ENCODE results near the gene PAQR8. TPM values are rescaled to one million over a fixed set of nuclear protein-coding genes. Genes with fewer than 3 reads are reported as not detected.
A peak's percentile ranks its signal among the peaks of the same experiment; 100 is the strongest.

Gene PAQR8
- total and polyA plus RNA-seq, 8 donors, result 4.0 to 46.1 (median 15.7) TPM

GRCh38 chr6:52356017-52356416 lies 5.9 kb upstream of the PAQR8 start:
- Histone ChIP-seq H3K4me1 (peaks cover 5 to 34% (median 20%) of the 10 kb centered on the region in 4 donors), H3K9me3 (no peaks in the 10 kb centered on the region), H3K27me3 (no peaks in the 10 kb centered on the region), H3K36me3 (no peaks in the 10 kb centered on the region), H3K4me3 (no peak overlapping the region), H3K27ac (no peak overlapping the region)
- peak in 1 of 2 donors; percentile 30 for DNase-seq
- 22 to 72% (median 45%) methylated on average over 2 of the region's 2 CpGs for WGBS, 5 donors
- TF ChIP-seq, protein P1, sequence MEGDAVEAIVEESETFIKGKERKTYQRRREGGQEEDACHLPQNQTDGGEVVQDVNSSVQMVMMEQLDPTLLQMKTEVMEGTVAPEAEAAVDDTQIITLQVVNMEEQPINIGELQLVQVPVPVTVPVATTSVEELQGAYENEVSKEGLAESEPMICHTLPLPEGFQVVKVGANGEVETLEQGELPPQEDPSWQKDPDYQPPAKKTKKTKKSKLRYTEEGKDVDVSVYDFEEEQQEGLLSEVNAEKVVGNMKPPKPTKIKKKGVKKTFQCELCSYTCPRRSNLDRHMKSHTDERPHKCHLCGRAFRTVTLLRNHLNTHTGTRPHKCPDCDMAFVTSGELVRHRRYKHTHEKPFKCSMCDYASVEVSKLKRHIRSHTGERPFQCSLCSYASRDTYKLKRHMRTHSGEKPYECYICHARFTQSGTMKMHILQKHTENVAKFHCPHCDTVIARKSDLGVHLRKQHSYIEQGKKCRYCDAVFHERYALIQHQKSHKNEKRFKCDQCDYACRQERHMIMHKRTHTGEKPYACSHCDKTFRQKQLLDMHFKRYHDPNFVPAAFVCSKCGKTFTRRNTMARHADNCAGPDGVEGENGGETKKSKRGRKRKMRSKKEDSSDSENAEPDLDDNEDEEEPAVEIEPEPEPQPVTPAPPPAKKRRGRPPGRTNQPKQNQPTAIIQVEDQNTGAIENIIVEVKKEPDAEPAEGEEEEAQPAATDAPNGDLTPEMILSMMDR (IDR thresholded peaks at IDR 0.05), result no peak
- TF ChIP-seq POLR2A (IDR thresholded peaks at IDR 0.05) (no peak), POLR2AphosphoS5 (IDR thresholded peaks at IDR 0.05) (no peak)
- intact Hi-C loops (cut with DNase I; ENCODE audit: low total_unique reads), result no loop called here

DNA sequence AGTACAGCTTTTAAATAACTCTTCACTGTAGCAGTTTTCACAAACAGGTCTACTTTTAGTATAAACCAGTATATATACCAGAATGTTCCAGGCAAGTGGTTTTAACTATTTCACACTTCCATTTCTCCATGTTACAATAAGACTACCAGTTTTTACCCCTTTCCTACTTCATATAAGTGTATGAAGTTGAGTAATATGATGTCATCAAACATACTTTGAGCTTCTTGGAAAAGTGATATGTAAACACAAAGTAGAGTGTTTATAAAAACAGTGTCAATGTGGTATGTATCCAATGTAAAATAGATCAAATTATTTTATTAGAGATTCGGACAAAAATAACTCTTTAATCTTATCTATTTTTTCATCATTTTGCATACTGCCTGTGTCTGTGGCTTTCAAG lies 2.5 kb upstream of the PAQR8 start:
- no peaks in the 10 kb centered on the region for H3K27me3 ChIP-seq
- TF ChIP-seq EP300 (IDR thresholded peaks at IDR 0.05) (no peak), POLR2AphosphoS5 (IDR thresholded peaks at IDR 0.05) (no peak), POLR2A (IDR thresholded peaks at IDR 0.05) (no peak)
- TF ChIP-seq, protein P1 (IDR thresholded peaks at IDR 0.05), result no peak
- H3K27ac ChIP-seq, result peak overlapping the region in 1 of 5 donors; percentile 92
- no peak for DNase-seq
- intact Hi-C loops (cut with DNase I; ENCODE audit: low total_unique reads), result no loop called here
- peaks cover 9 to 45% (median 26%) of the 10 kb centered on the region in 4 donors for H3K4me1 ChIP-seq
- no peak overlapping the region for H3K4me3 ChIP-seq
- H3K9me3 ChIP-seq, result no peaks in the 10 kb centered on the region
- 64 to 79% (median 71%) methylated on average over 1 of the region's 1 CpG for WGBS, 5 donors
- H3K36me3 ChIP-seq, result no peaks in the 10 kb centered on the region

DNA sequence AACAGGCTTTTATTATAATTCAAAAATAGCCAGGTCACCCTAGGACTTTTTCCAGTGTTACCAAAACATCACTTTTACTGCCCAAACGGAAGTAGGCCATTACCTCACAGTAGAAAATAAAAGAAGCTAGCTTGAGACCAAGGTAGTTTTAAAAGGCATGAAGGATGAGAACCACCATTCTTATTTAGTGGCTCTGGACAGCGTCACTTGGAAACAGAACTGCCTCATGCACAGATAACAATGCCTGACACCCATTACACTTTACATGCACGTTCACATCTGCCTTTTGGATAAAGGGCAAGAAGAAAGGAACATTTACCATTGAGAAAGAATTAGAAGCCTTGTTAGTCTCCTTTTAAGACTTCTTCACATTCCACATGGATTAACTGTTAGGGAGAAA lies 1.9 kb upstream of the PAQR8 start:
- no peaks in the 10 kb centered on the region for H3K9me3 ChIP-seq
- 77 to 88% (median 87%) methylated on average over 3 of the region's 3 CpGs for WGBS, 5 donors
- no peak for DNase-seq
- TF ChIP-seq, protein P1 (IDR thresholded peaks at IDR 0.05), result no peak
- TF ChIP-seq EP300 (IDR thresholded peaks at IDR 0.05), result no peak
- no peak for TF ChIP-seq POLR2A (IDR thresholded peaks at IDR 0.05)
- no peak for TF ChIP-seq POLR2AphosphoS5 (IDR thresholded peaks at IDR 0.05)
- H3K4me3 ChIP-seq, result no peak overlapping the region
- no peaks in the 10 kb centered on the region for H3K36me3 ChIP-seq
- no peaks in the 10 kb centered on the region for H3K27me3 ChIP-seq
- H3K4me1 ChIP-seq, result peaks cover 9 to 51% (median 30%) of the 10 kb centered on the region in 4 donors
- H3K27ac ChIP-seq, result peak overlapping the region in 3 of 5 donors; percentile 80 to 93 (median 92)
- intact Hi-C loops (cut with DNase I; ENCODE audit: low total_unique reads), result no loop called here

- peak in 1 of 2 donors; percentile 55 for DNase-seq
- Histone ChIP-seq H3K27ac (peak overlapping the region in 4 of 5 donors; percentile 80 to 93 (median 90)), H3K4me1 (peaks cover 9 to 57% (median 32%) of the 10 kb centered on the region in 4 donors), H3K27me3 (no peaks in the 10 kb centered on the region), H3K36me3 (no peaks in the 10 kb centered on the region), H3K4me3 (peak overlapping the region in 1 of 4 donors; percentile 80), H3K9me3 (no peaks in the 10 kb centered on the region)
- intact Hi-C loops (cut with DNase I; ENCODE audit: low total_unique reads), result no loop called here
- TF ChIP-seq EP300 (IDR thresholded peaks at IDR 0.05), result no peak
- TF ChIP-seq POLR2AphosphoS5 (IDR thresholded peaks at IDR 0.05), result no peak
- no peak for TF ChIP-seq POLR2A (IDR thresholded peaks at IDR 0.05)
- TF ChIP-seq, protein P1 (IDR thresholded peaks at IDR 0.05), result no peak
- 73 to 87% (median 79%) methylated on average over 11 of the region's 11 CpGs for WGBS, 5 donors
Measured at GRCh38 chr6:52360601-52361413, 1.1 kb upstream of the PAQR8 start.
